Esophagus squamous epithelium (tissue), 4 donors: ENCODE measurements around the gene MUTYH.

Experiments used
- POLR2A ChIP-seq, 4 donors: fragments of 450-650 bp; IDR thresholded peaks; one replicate each; pipeline ENCODE4 v1.6.1; 2017; ENCODE audit warnings: antibody characterized with exemption in 4 of 4, mild to moderate bottlenecking in 4 of 4, moderate library complexity in 3 of 4
- TF ChIP-seq, protein P1 (sequence below), 6 experiments: fragments of 450-650 bp in 4 of 6; fragments of 200-600 bp in 2 of 6; sonication (generic) in 2 of 6; IDR thresholded peaks; one replicate each; pipeline ENCODE4 v1.5.1; 2016 to 2019; ENCODE audit warnings: antibody characterized with exemption in 6 of 6, mild to moderate bottlenecking in 4 of 6, moderate library complexity in 4 of 6

DNA sequence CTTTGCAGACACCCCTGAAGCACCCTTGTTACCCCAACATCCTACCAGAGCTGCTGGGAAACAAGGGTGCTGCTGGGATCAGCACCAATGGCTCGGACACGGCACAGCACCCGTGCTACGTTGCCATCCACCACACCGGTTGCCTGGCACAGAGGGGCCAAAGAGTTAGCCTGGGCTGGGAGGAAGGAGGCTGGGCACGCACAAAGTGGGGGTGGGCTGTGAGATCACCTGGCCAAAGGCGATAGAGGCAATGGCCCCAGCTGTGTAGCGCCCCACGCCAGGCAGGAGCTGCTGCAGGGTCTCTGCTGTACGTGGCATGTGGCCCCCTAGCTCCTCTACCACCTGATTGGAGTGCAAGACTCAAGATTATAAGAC, 7.9 kb downstream of the MUTYH start:
- TF ChIP-seq, protein P1, sequence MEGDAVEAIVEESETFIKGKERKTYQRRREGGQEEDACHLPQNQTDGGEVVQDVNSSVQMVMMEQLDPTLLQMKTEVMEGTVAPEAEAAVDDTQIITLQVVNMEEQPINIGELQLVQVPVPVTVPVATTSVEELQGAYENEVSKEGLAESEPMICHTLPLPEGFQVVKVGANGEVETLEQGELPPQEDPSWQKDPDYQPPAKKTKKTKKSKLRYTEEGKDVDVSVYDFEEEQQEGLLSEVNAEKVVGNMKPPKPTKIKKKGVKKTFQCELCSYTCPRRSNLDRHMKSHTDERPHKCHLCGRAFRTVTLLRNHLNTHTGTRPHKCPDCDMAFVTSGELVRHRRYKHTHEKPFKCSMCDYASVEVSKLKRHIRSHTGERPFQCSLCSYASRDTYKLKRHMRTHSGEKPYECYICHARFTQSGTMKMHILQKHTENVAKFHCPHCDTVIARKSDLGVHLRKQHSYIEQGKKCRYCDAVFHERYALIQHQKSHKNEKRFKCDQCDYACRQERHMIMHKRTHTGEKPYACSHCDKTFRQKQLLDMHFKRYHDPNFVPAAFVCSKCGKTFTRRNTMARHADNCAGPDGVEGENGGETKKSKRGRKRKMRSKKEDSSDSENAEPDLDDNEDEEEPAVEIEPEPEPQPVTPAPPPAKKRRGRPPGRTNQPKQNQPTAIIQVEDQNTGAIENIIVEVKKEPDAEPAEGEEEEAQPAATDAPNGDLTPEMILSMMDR (IDR thresholded peaks at IDR 0.05): no peak
- no peak for TF ChIP-seq POLR2A (IDR thresholded peaks at IDR 0.05)
